LNCaP clone FGC (cell line): ENCODE data around the gene NEDD9.
A peak's percentile ranks its signal among the peaks of the same experiment; 100 is the strongest.

Experiments used
- DNase-seq: peaks from one replicate; pipeline ENCODE4 v3.0.0-alpha.2; 2011; ENCODE audit warnings: low read depth
- H3K4me3 ChIP-seq: 2 replicates; pipeline ENCODE4 v1.5.1; 2011; ENCODE audit warnings: mild to moderate bottlenecking, low read depth, low read length, control low read depth
- CTCF ChIP-seq: IDR thresholded peaks from 2 replicates; pipeline ENCODE4 v1.5.1; 2012; ENCODE audit warnings: mild to moderate bottlenecking; ENCODE audit not compliant: control insufficient read depth, insufficient read depth; ENCODE audit errors: extremely low read depth

The NEDD9 gene

DNA sequence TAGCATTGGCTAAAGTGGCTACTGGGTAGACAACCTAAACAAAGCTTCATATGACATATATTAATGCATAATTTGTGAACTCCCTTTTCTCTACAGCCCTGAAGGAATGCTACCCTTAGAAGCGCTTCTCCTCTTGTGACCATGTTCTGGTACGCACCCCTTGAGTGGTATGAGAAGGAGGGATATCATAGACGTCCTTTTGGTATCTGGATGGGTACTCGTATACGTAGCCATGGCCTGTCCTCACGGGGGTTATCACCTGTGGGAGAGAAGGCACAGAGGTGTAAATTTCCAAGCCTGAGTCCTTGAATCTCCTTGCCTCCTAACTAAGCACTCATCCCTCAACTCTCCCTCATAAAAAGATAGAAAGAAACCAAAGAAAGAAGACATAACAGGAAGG lies 39.0 kb downstream of the NEDD9 start:
- no peak for TF ChIP-seq CTCF
- no peak for DNase-seq
- H3K4me3 ChIP-seq = no peak overlapping the region

- no peak for DNase-seq
- TF ChIP-seq CTCF = no peak
- H3K4me3 ChIP-seq = no peak overlapping the region
Measured at GRCh38 chr6:11192167-11192566, 40.3 kb downstream of the NEDD9 start.

GRCh38 chr6:11190625-11191245 lies 41.7 kb downstream of the NEDD9 start:
- TF ChIP-seq CTCF = no peak
- no peak overlapping the region for H3K4me3 ChIP-seq
- no peak for DNase-seq

DNA sequence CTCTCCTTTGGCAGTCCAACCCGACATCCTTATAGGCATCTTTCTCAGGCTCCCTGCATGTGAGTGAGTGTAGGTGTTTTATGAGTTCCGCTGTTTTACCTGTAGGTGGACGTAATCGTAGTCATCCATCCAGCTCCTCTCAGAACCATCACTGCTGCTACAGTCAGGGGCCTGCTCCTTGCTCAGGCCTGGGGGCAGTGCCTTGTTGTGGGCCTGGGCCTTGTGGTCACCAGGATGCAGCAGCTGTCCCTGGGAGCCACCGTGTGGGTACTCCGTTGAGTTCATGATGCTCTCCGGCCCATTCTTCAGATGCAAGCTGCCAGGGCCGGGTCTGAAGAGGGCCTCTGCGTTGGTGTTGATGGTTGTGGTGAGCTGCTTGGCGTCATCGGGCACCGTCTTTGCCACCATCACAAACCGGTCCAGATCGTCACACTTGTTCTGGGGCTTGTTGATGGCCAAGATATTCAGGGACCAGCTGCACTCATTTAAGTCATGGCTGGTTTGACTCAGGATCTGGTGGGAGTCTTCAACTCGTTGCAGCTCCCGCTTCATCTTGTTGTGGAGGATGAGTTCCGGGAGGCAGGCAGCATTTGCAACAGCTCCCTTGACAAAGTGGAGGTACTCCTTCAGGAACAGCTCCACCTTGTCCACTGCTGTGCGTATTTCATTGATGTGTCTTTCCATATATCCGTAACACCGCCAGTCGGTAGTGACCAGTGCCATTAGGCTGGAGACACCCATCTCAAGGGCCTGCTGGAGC lies 42.4 kb downstream of the NEDD9 start:
- no peak overlapping the region for H3K4me3 ChIP-seq
- TF ChIP-seq CTCF = no peak
- no peak for DNase-seq

GRCh38 chr6:11188161-11188915 lies 44.1 kb downstream of the NEDD9 start:
- DNase-seq = peak; percentile 72
- H3K4me3 ChIP-seq = no peak overlapping the region
- no peak for TF ChIP-seq CTCF

DNA sequence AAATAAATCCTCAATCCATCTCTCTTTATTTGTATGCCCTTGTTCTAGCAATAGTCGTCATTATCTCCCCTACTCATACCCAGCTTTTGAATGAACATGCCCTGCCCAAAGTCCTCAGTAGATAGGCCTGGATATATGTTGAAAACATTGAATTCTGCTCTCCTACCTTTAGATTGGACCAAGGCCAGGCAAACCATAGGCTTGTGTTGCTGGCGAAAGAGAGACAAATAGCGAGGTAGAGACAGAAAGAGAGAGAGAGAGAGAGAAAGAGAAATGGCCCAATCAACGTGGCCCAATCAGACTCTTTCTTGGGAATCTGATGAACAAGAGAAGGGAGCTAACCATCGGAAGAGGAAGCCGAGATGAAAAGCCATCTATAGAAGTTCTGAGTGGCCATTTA lies 45.2 kb downstream of the NEDD9 start:
- no peak for DNase-seq
- H3K4me3 ChIP-seq = no peak overlapping the region
- TF ChIP-seq CTCF = no peak
